Vagina (tissue), 2 donors: ENCODE data around the gene HSD17B4.
"Not testable (repeated sequence)": the region's sequence is repeated elsewhere in the genome, so short reads cannot be mapped to it uniquely, and the experiment has no call there.

Experiments
- CTCF ChIP-seq, 3 experiments: fragments of 450-650 bp in 2 of 3; fragments of 200-600 bp in 1 of 3; sonication (generic) in 1 of 3; IDR thresholded peaks; one replicate each; pipeline ENCODE4 v1.5.1; 2017 to 2019; ENCODE audit warnings: antibody characterized with exemption in 3 of 3, mild to moderate bottlenecking in 2 of 3, moderate library complexity in 2 of 3
- POLR2A ChIP-seq, 2 donors: fragments of 450-650 bp; IDR thresholded peaks; one replicate each; pipeline ENCODE4 v1.6.1; 2017; ENCODE audit warnings: antibody characterized with exemption in 2 of 2, mild to moderate bottlenecking in 2 of 2, moderate library complexity in 2 of 2
- POLR2AphosphoS5 ChIP-seq, 2 donors: sonication (generic); formaldehyde crosslinking; IDR thresholded peaks; one replicate each; pipeline ENCODE4 v1.9.0; 2017; ENCODE audit warnings: antibody characterized with exemption in 2 of 2, mild to moderate bottlenecking in 2 of 2, low read depth in 1 of 2; ENCODE audit not compliant: insufficient read depth in 1 of 2

- not testable (repeated sequence) for TF ChIP-seq CTCF (IDR thresholded peaks at IDR 0.05); POLR2A (IDR thresholded peaks at IDR 0.05); POLR2AphosphoS5 (IDR thresholded peaks at IDR 0.05; ENCODE audit: insufficient read depth in 1 of 2, low read depth in 1 of 2)
Observed at GRCh38 chr5:119480629-119481028, 28.3 kb downstream of the HSD17B4 start.
